Erythroblast (primary cell): ENCODE data around the gene APRT.

Experiments used
- GATA1 ChIP-seq: IDR thresholded peaks from 2 replicates; pipeline ENCODE4 v1.6.1; 2011; ENCODE audit warnings: low read depth, mild to moderate bottlenecking, control low read depth, low read length, moderate library complexity
- POLR2A ChIP-seq: IDR thresholded peaks from 2 replicates; pipeline ENCODE4 v1.6.1; 2011; ENCODE audit warnings: mild to moderate bottlenecking, low read length

GRCh38 chr16:88839745-88840599 lies 28.2 kb upstream of the APRT start:
- TF ChIP-seq POLR2A (no peak), GATA1 (no peak)
